Effector memory CD8-positive, alpha-beta T cell (primary cell): ENCODE data around the gene SLC10A4.
"Not testable (repeated sequence)": the region's sequence is repeated elsewhere in the genome, so short reads cannot be mapped to it uniquely, and the experiment has no call there.

Experiments used
- ATAC-seq: fragments of 150-1000 bp; cut with Tn5 transposase; replicated peaks from 2 replicates; pipeline ENCODE4 v1.10.0; 2021; ENCODE audit warnings: mild to moderate bottlenecking, moderate library complexity
- DNase-seq, 3 experiments: peaks; one replicate each; pipeline ENCODE4 v3.0.0; 2021
- H3K27ac Mint-ChIP-seq, 2 donors: one replicate each; pipeline ENCODE4 v1.8.0; 2022; ENCODE audit warnings: mild to moderate bottlenecking in 2 of 2, mixed read lengths in 2 of 2, moderate library complexity in 2 of 2
- H3K27me3 Mint-ChIP-seq, 2 donors: one replicate each; pipeline ENCODE4 v1.8.0; 2022; ENCODE audit warnings: mixed read lengths in 2 of 2
- H3K36me3 Mint-ChIP-seq: one replicate; pipeline ENCODE4 v1.8.0; 2022; ENCODE audit warnings: mild to moderate bottlenecking, moderate library complexity, mixed read lengths; ENCODE audit not compliant: insufficient read depth
- H3K4me1 Mint-ChIP-seq, 2 donors: one replicate each; pipeline ENCODE4 v1.8.0; 2022; ENCODE audit warnings: low read depth in 2 of 2, mixed read lengths in 2 of 2
- H3K4me3 Mint-ChIP-seq, 2 donors: one replicate each; pipeline ENCODE4 v1.8.0; 2022; ENCODE audit warnings: mild to moderate bottlenecking in 2 of 2, mixed read lengths in 2 of 2, moderate library complexity in 2 of 2
- H3K9me3 Mint-ChIP-seq, 2 donors: one replicate each; pipeline ENCODE4 v1.8.0; 2022; ENCODE audit warnings: mixed read lengths in 2 of 2
- total RNA-seq, 9 experiments: gene quantifications; one replicate each; lab custom pipeline; 2026; lab: John Stamatoyannopoulos, UW

Gene SLC10A4
- total RNA-seq: 0 to 0.30 (median 0.03) reads per million in 9 experiments

GRCh38 chr4:48483006-48483776 lies at the start of gene SLC10A4:
TSS of gene SLC10A4 (plus strand) at chr4:48483343. CDS start at chr4:48483562, 219 bp downstream.
- Mint-ChIP-seq H3K4me3 (peak within 1 kb of the TSS; percentile 68 to 72), H3K4me1 (peaks cover 6 to 11% of the 10 kb centered on the region in 2 donors), H3K9me3 (no peaks in the 10 kb centered on the region), H3K36me3 (peaks cover 3% of the 10 kb centered on the region), H3K27me3 (peaks cover 52 to 62% of the 10 kb centered on the region in 2 donors), H3K27ac (no peak within 1 kb of the TSS)
- DNase-seq (no peak), ATAC-seq (peak; percentile 57)

- no peak overlapping the region for H3K27ac Mint-ChIP-seq
- no peaks in the 10 kb centered on the region for H3K36me3 Mint-ChIP-seq
- DNase-seq (no peak), ATAC-seq (no peak)
- H3K4me1 Mint-ChIP-seq: peaks cover 7% of the 10 kb centered on the region in 2 donors
- no peak overlapping the region for H3K4me3 Mint-ChIP-seq
- no peaks in the 10 kb centered on the region for H3K9me3 Mint-ChIP-seq
- peaks cover 10 to 21% of the 10 kb centered on the region in 2 donors for H3K27me3 Mint-ChIP-seq
Measured at GRCh38 chr4:48436318-48436717, 46.8 kb upstream of the SLC10A4 start.

- no peak overlapping the region for H3K27ac Mint-ChIP-seq
- H3K4me3 Mint-ChIP-seq: no peak overlapping the region
- no peaks in the 10 kb centered on the region for H3K4me1 Mint-ChIP-seq
- ATAC-seq (no peak), DNase-seq (no peak)
- no peaks in the 10 kb centered on the region for H3K9me3 Mint-ChIP-seq
- H3K36me3 Mint-ChIP-seq: no peaks in the 10 kb centered on the region
- H3K27me3 Mint-ChIP-seq: peaks cover 10 to 21% of the 10 kb centered on the region in 2 donors
Measured at GRCh38 chr4:48439988-48440387, 43.2 kb upstream of the SLC10A4 start.

- peaks cover 10 to 21% of the 10 kb centered on the region in 2 donors for H3K27me3 Mint-ChIP-seq
- H3K36me3 Mint-ChIP-seq, H3K27ac Mint-ChIP-seq, ATAC-seq, H3K4me1 Mint-ChIP-seq, H3K9me3 Mint-ChIP-seq, H3K4me3 Mint-ChIP-seq, DNase-seq: not testable (repeated sequence)
Measured at GRCh38 chr4:48440914-48441313, 42.2 kb upstream of the SLC10A4 start.

- Mint-ChIP-seq H3K4me3 (no peak overlapping the region), H3K4me1 (no peaks in the 10 kb centered on the region), H3K36me3 (no peaks in the 10 kb centered on the region), H3K27me3 (peaks cover 12 to 14% of the 10 kb centered on the region in 2 donors), H3K27ac (no peak overlapping the region), H3K9me3 (no peaks in the 10 kb centered on the region)
- no peak for DNase-seq
- ATAC-seq: no peak
Measured at GRCh38 chr4:48445704-48446103, 37.4 kb upstream of the SLC10A4 start.

GRCh38 chr4:48446642-48447041 lies 36.5 kb upstream of the SLC10A4 start:
- H3K4me1 Mint-ChIP-seq: no peaks in the 10 kb centered on the region
- H3K27ac Mint-ChIP-seq: no peak overlapping the region
- DNase-seq (no peak), ATAC-seq (no peak)
- H3K9me3 Mint-ChIP-seq: no peaks in the 10 kb centered on the region
- no peaks in the 10 kb centered on the region for H3K36me3 Mint-ChIP-seq
- peaks cover 6 to 8% of the 10 kb centered on the region in 2 donors for H3K27me3 Mint-ChIP-seq
- H3K4me3 Mint-ChIP-seq: no peak overlapping the region

- no peaks in the 10 kb centered on the region for H3K9me3 Mint-ChIP-seq
- no peaks in the 10 kb centered on the region for H3K4me1 Mint-ChIP-seq
- no peak overlapping the region for H3K27ac Mint-ChIP-seq
- no peaks in the 10 kb centered on the region for H3K36me3 Mint-ChIP-seq
- no peak overlapping the region for H3K4me3 Mint-ChIP-seq
- DNase-seq (no peak), ATAC-seq (no peak)
- H3K27me3 Mint-ChIP-seq: peaks cover 20 to 24% of the 10 kb centered on the region in 2 donors
Measured at GRCh38 chr4:48449151-48449550, 34.0 kb upstream of the SLC10A4 start.

GRCh38 chr4:48450740-48451139 lies 32.4 kb upstream of the SLC10A4 start:
- ATAC-seq: no peak
- no peak overlapping the region for H3K27ac Mint-ChIP-seq
- H3K4me3 Mint-ChIP-seq: no peak overlapping the region
- H3K27me3 Mint-ChIP-seq: peaks cover 26 to 33% of the 10 kb centered on the region in 2 donors
- no peaks in the 10 kb centered on the region for H3K9me3 Mint-ChIP-seq
- DNase-seq: no peak
- no peaks in the 10 kb centered on the region for H3K4me1 Mint-ChIP-seq
- H3K36me3 Mint-ChIP-seq: no peaks in the 10 kb centered on the region

GRCh38 chr4:48451656-48452055 lies 31.5 kb upstream of the SLC10A4 start:
- not testable (repeated sequence) for H3K36me3 Mint-ChIP-seq, H3K27ac Mint-ChIP-seq, H3K9me3 Mint-ChIP-seq, H3K4me1 Mint-ChIP-seq, H3K4me3 Mint-ChIP-seq, ATAC-seq, DNase-seq
- peaks cover 26 to 37% of the 10 kb centered on the region in 2 donors for H3K27me3 Mint-ChIP-seq

- peaks cover 19 to 31% of the 10 kb centered on the region in 2 donors for H3K27me3 Mint-ChIP-seq
Measured at GRCh38 chr4:48454591-48454990, 28.6 kb upstream of the SLC10A4 start.

GRCh38 chr4:48461000-48461399 lies 22.1 kb upstream of the SLC10A4 start:
- ATAC-seq (no peak), DNase-seq (no peak)
- H3K27me3 Mint-ChIP-seq: peaks cover 1 to 17% of the 10 kb centered on the region in 2 donors
- H3K9me3 Mint-ChIP-seq: no peaks in the 10 kb centered on the region
- no peak overlapping the region for H3K4me3 Mint-ChIP-seq
- H3K4me1 Mint-ChIP-seq: no peaks in the 10 kb centered on the region
- H3K36me3 Mint-ChIP-seq: no peaks in the 10 kb centered on the region
- H3K27ac Mint-ChIP-seq: no peak overlapping the region

More at GRCh38 chr4:48454591-48454990, 28.6 kb upstream of the SLC10A4 start:
- no peak for DNase-seq
- Mint-ChIP-seq H3K27ac (no peak overlapping the region), H3K4me3 (no peak overlapping the region), H3K4me1 (no peaks in the 10 kb centered on the region), H3K9me3 (no peaks in the 10 kb centered on the region), H3K36me3 (no peaks in the 10 kb centered on the region)
- ATAC-seq: no peak

GRCh38 chr4:48462363-48462762 lies 20.8 kb upstream of the SLC10A4 start:
- no peaks in the 10 kb centered on the region for H3K4me1 Mint-ChIP-seq
- H3K9me3 Mint-ChIP-seq: no peaks in the 10 kb centered on the region
- ATAC-seq (no peak), DNase-seq (no peak)
- H3K27me3 Mint-ChIP-seq: peaks cover 0 to 17% of the 10 kb centered on the region in 2 donors
- no peaks in the 10 kb centered on the region for H3K36me3 Mint-ChIP-seq
- H3K27ac Mint-ChIP-seq: no peak overlapping the region
- H3K4me3 Mint-ChIP-seq: no peak overlapping the region

GRCh38 chr4:48467442-48467841 lies 15.7 kb upstream of the SLC10A4 start:
- no peak for DNase-seq
- Mint-ChIP-seq H3K36me3 (no peaks in the 10 kb centered on the region), H3K27ac (no peak overlapping the region), H3K9me3 (no peaks in the 10 kb centered on the region), H3K4me3 (no peak overlapping the region), H3K27me3 (peaks cover 0 to 37% of the 10 kb centered on the region in 2 donors), H3K4me1 (no peaks in the 10 kb centered on the region)
- ATAC-seq: no peak

GRCh38 chr4:48467891-48468290 lies 15.3 kb upstream of the SLC10A4 start:
- DNase-seq: no peak
- Mint-ChIP-seq H3K36me3 (no peaks in the 10 kb centered on the region), H3K4me1 (no peaks in the 10 kb centered on the region), H3K4me3 (no peak overlapping the region), H3K27ac (no peak overlapping the region), H3K27me3 (peaks cover 0 to 37% of the 10 kb centered on the region in 2 donors), H3K9me3 (no peaks in the 10 kb centered on the region)
- no peak for ATAC-seq
